NCI-H187 treated with DMSO at 0.1 percent for 48 hours (cell line): ENCODE results near the gene JUN.

ENCODE experiments used
- DNase-seq: peaks from one replicate; lab custom pipeline; 2025; lab: John Stamatoyannopoulos, UW

Gene JUN

DNA sequence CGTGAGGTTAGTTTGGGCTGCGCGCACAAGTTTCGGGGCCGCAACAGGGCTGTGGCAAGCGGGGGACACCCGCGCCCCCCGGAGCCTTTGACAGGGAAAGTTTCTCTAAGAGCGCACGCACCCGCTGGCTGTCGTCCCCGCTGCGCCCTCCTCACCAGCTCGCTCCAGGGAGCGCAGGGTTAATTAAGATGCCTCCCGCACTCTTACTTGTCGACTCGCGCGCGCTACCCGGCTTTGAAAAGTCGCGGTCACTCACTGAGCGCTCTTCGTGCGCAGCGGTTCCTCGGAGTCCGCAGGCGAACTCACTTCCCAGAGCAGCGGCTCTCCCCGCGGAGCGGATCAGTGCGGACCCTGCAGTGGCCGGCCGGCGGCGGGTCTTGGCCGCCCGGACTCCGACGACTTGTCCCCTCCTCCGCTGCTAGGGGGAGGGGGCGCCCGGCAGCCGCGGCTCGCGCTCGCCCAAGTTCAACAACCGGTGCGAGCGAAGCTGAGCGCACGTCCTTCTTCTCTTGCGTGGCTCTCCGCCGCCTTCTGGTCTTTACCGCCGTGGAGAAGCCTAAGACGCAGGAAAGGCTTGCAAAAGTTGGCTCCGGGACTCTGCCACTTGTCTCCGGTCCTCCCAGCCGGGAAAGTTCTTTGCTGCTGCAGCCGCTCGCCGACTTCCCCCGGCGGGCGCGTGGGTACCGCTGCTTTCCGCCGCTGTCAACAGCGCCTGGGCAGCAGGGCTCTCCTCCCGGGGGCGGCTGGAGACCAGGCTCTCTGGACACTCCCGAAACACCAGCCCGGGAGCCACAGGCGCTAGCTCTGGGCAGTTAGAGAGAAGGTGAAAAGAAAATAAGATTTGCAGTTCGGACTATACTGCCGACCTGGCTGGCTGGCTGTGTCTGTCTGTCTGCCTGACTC, 506 bp downstream of the JUN start:
- no peak for DNase-seq

GRCh38 chr1:58782178-58783089, 1.4 kb downstream of the JUN start:
- DNase-seq = no peak

DNA sequence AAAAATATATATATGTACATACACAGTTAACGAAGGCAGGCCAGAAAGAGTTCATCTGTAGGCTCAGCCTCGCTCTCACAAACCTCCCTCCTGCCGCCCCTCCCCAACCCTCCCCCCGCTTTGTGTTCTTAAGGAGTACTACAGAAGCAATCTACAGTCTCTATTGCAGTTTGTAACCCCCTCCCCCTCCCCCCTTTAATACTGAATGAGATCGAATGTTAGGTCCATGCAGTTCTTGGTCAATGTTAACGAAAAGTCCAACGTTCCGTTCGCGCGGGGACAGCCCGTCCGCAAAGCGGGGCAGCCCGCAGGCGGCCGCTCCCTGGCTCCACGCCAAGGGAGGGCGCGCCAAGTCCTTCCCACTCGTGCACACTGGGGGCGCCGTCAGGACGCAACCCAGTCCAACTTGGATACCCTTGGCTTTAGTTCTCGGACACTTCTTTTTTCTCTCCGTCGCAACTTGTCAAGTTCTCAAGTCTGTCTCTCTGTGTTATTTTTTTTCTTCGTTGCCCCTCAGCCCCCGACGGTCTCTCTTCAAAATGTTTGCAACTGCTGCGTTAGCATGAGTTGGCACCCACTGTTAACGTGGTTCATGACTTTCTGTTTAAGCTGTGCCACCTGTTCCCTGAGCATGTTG, 2.2 kb downstream of the JUN start:
- no peak for DNase-seq

DNA sequence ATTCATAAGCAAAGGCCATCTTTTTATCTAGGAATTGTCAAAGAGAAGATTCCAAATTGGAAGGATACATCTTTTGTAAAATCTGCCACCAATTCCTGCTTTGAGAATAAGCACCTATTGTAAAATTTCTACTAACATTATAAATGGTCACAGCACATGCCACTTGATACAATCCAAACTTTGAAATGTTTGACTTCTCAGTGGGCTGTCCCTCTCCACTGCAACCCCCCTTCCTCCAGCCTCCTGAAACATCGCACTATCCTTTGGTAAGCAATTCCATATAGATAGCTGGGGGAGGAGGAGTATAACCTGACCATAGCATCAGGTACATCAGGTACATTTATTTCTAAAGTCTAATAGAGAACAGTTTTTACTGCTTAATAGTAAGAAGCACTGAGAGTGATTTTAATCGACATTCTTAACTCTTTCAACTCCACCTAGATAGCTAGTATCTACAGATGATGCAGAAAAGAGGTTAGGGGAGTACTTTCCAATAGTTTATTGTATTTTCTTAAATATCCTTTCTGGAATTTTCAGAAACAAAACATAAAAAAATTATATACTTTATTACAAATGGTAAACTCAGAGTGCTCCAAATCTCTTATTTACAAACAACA, 2.9 kb downstream of the JUN start:
- no peak for DNase-seq

- DNase-seq = no peak
These were observed 3.4 kb downstream of the JUN start for GRCh38 chr1:58780411-58780810.

- DNase-seq = no peak
These were observed 4.0 kb downstream of the JUN start for GRCh38 chr1:58779801-58780382.

- DNase-seq = no peak
These were observed 4.6 kb downstream of the JUN start for GRCh38 chr1:58779059-58779754.

DNA sequence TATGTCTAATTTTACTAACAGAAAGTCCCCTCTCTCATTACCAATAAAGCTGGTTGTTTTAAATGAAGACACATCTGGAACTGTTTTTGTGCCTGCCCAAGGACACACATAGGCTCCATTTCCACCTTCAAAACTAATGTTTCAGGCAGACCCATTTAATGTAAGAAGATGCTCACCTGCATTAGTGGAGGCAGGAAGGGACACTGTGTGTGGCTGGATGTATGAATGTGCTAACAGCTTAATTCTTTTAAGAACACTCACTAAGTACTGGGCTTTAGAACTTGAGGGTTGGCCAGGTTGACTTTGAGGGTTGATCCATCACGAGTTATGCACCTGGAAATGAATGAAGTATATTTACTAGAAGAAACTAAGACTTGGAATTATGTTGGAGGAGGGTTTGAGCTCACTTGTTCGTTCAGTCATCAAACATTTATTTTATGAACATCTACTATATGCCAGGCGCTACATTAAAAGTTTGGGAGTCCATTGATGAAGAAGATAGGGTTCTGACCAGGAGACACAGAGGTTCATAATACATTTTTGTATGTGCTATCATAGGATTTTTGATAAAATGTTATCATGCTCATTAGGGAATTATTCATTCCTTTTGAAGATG, 5.4 kb downstream of the JUN start:
- DNase-seq = no peak

GRCh38 chr1:58774027-58774426, 9.8 kb downstream of the JUN start:
- DNase-seq = no peak

GRCh38 chr1:58773406-58773840, 10.4 kb downstream of the JUN start:
- DNase-seq = no peak

DNA sequence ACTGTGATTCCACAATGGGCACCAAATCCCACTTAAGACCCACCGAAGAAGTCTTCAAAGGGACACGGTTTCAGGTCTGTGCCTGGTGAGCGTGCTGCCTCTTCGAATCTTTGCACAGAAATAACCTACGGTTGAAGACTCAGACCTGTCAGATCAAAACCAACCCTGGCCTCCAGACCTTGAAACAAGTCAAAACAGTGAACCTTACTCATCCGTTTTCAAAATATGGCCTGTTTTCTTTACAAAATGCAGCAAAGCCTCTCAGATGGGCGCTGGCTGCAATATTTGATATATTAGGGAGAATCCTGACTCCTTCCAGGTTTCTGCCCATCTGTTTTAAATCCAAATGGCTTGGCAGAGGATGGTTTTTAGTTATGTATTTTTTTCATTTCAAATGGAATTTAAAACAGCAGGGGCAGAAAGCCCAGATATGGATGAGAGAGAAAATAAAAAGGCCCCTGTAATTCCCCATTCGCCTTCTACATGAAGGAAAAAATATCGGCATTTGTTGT, 14.0 kb downstream of the JUN start:
- DNase-seq = no peak

- DNase-seq = no peak
These were observed 14.7 kb downstream of the JUN start for GRCh38 chr1:58768971-58769808.

- no peak for DNase-seq
These were observed 15.6 kb downstream of the JUN start for GRCh38 chr1:58768191-58768731.

DNA sequence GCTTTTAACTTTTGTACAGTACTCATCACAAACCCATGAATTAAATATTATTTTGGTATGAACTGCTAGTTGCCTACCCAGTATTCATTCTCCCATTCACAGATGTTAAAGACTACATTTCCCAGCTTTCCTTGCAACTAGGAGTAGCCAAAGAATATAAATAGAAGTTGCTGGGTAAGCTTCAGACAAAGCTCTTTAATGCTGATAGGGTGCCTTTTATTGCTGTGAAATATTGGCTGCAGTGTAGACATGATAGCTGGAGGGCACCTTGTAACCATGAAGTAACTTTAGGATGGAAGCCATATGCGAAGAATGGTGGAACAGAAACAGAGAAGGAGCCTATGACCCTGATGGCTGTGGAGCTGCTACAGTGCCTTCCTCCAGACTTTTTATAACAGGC, 16.7 kb downstream of the JUN start:
- DNase-seq = no peak

- DNase-seq = no peak
These were observed 18.4 kb downstream of the JUN start for GRCh38 chr1:58765441-58765840.

- no peak for DNase-seq
These were observed 18.8 kb downstream of the JUN start for GRCh38 chr1:58765006-58765405.

DNA sequence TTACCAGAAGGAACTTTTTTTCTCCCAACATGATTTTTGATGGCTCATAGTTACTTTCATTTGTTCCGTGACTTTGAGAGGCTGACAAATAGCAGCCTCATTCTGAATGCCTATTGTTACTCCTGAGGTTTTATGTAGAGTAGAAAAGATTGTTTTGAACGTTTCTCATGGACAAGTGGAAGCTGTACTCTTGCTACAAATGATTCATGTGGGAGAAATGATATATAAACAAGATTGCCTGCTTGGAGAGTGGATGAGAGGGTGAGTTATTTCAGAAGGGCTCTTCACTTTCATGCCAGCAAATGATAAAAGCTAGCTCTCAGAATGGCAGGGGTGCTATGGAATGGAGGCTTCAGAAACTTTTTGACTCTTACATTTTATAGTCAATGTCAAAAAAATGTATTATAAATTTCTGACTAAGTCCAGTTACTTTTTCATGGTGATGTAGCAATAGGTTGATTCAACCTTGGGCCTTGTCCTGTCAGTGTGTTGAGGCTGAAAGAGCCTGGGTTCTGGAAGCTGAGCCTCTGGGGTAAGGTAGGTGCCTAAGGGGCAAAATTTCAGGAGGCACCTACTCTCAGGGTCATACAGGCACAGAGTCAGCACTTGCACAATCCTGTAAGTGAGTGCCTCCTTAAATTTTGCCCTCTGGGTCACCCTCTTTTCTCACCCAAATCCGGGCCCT, 19.4 kb downstream of the JUN start:
- peak; percentile 78 for DNase-seq

- DNase-seq = no peak
These were observed 20.6 kb downstream of the JUN start for GRCh38 chr1:58763214-58763613.
